ENCODE results near the gene POLL.

- TF ChIP-seq, protein P1, sequence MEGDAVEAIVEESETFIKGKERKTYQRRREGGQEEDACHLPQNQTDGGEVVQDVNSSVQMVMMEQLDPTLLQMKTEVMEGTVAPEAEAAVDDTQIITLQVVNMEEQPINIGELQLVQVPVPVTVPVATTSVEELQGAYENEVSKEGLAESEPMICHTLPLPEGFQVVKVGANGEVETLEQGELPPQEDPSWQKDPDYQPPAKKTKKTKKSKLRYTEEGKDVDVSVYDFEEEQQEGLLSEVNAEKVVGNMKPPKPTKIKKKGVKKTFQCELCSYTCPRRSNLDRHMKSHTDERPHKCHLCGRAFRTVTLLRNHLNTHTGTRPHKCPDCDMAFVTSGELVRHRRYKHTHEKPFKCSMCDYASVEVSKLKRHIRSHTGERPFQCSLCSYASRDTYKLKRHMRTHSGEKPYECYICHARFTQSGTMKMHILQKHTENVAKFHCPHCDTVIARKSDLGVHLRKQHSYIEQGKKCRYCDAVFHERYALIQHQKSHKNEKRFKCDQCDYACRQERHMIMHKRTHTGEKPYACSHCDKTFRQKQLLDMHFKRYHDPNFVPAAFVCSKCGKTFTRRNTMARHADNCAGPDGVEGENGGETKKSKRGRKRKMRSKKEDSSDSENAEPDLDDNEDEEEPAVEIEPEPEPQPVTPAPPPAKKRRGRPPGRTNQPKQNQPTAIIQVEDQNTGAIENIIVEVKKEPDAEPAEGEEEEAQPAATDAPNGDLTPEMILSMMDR (conservative IDR thresholded peaks at IDR 0.05 in 1 of 2, IDR thresholded peaks at IDR 0.05 in 1 of 2; ENCODE audit: low read depth in 1 of 2, low read length in 2 of 2), result no peak
- TF ChIP-seq EZH2 (IDR thresholded peaks at IDR 0.05; ENCODE audit: low read length, missing control alignments), result no peak
Measured at GRCh38 chr10:101578192-101578591, 9.9 kb downstream of the POLL start.
